H1 (cell line): ENCODE results near the gene MRPL4. TPM values are rescaled to one million over a fixed set of nuclear protein-coding genes. Genes with fewer than 3 reads are reported as not detected.

Experiments
- CTCF ChIA-PET: fragments of 300-600 bp; sonication (Branson Sonifier 250); formaldehyde crosslinking; loops from one replicate; lab custom pipeline; 2021; ENCODE audit not compliant: partially characterized antibody; lab: Charles Lee
- POLR2A ChIA-PET: fragments of 300-600 bp; sonication (Branson Sonifier 250); formaldehyde crosslinking; loops from one replicate; lab custom pipeline; 2021; ENCODE audit warnings: inconsistent platforms; ENCODE audit not compliant: partially characterized antibody; lab: Charles Lee
- DNase-seq, 2 experiments: peaks; one replicate each; pipeline versions ENCODE4 v3.0.0 to v3.0.0-alpha.2; 2010 to 2022; ENCODE audit warnings: low spot score in 2 of 2, low read depth in 1 of 2, mixed read lengths in 1 of 2
- FAIRE-seq: peaks from 2 replicates; lab custom pipeline; 2011; peaks lifted over from hg19 to GRCh38; lab: Jason Lieb, UNC
- H2AFZ ChIP-seq: 2 replicates; pipeline ENCODE4 v1.8.1; 2012; ENCODE audit warnings: low read length, inconsistent platforms
- H2AK5ac ChIP-seq: 2 replicates; pipeline ENCODE4 v1.6.1; 2013; ENCODE audit warnings: low read depth, low read length
- H2BK120ac ChIP-seq: replicated peaks from 2 replicates; pipeline ENCODE3; 2013; ENCODE audit warnings: low read depth, low read length, inconsistent platforms
- H2BK12ac ChIP-seq: 2 replicates; pipeline ENCODE4 v1.6.1; 2013; ENCODE audit warnings: low read depth, low read length
- H2BK15ac ChIP-seq: 2 replicates; pipeline ENCODE4 v1.6.1; 2013; ENCODE audit warnings: low read length
- H2BK20ac ChIP-seq: 2 replicates; pipeline ENCODE4 v1.6.1; 2013; ENCODE audit warnings: low read length
- H2BK5ac ChIP-seq: 2 replicates; pipeline ENCODE4 v1.6.1; 2013; ENCODE audit warnings: low read depth, low read length
- H3K14ac ChIP-seq: 2 replicates; pipeline ENCODE4 v1.6.1; 2013; ENCODE audit warnings: inconsistent platforms; ENCODE audit not compliant: insufficient read length
- H3K18ac ChIP-seq: 2 replicates; pipeline ENCODE4 v1.6.1; 2013; ENCODE audit warnings: low read length; ENCODE audit errors: extremely low read depth
- H3K23ac ChIP-seq: 2 replicates; pipeline ENCODE4 v1.6.1; 2013; ENCODE audit warnings: inconsistent platforms; ENCODE audit not compliant: insufficient read length
- H3K23me2 ChIP-seq: 2 replicates; pipeline ENCODE4 v1.6.1; 2013; ENCODE audit warnings: low read depth, low read length
- H3K27ac ChIP-seq: 2 replicates; pipeline ENCODE4 v1.6.1; 2011; ENCODE audit warnings: low read depth, low read length, inconsistent platforms
- H3K27me3 ChIP-seq, 4 experiments: replicated peaks in 1 of 4; 1 replicate in 1 of 4; 2 replicates in 3 of 4; pipeline versions ENCODE4 v1.6.1 to v1.8.1; 2011 to 2013; ENCODE audit warnings: low read length in 3 of 4, mild to moderate bottlenecking in 3 of 4, inconsistent platforms in 2 of 4, mixed read lengths in 2 of 4, moderate library complexity in 1 of 4; ENCODE audit not compliant: control insufficient read depth in 3 of 4, insufficient read depth in 3 of 4; ENCODE audit errors: extremely low read depth in 1 of 4
- H3K36me3 ChIP-seq, 4 experiments: 2 replicates each; pipeline versions ENCODE4 v1.6.1 to v1.8.1; 2011 to 2013; ENCODE audit warnings: mild to moderate bottlenecking in 4 of 4, low read length in 3 of 4, moderate library complexity in 2 of 4, control low read depth in 1 of 4, inconsistent platforms in 1 of 4; ENCODE audit not compliant: insufficient read depth in 4 of 4, control insufficient read depth in 2 of 4
- H3K4ac ChIP-seq: replicated peaks from 2 replicates; pipeline ENCODE3; 2013; ENCODE audit warnings: low read length, low read depth, mixed read lengths, inconsistent platforms; ENCODE audit not compliant: insufficient read length
- H3K4me1 ChIP-seq, 4 experiments: replicated peaks in 1 of 4; 1 replicate in 1 of 4; 2 replicates in 3 of 4; pipeline versions ENCODE4 v1.6.1 to v1.8.1; 2011 to 2013; ENCODE audit warnings: low read length in 3 of 4, inconsistent platforms in 2 of 4, mixed read lengths in 1 of 4; ENCODE audit not compliant: insufficient read depth in 4 of 4, control insufficient read depth in 3 of 4
- H3K4me2 ChIP-seq, 2 experiments: 2 replicates each; pipeline versions ENCODE4 v1.6.1 to v1.8.1; 2011 to 2013; ENCODE audit warnings: low read depth in 2 of 2, low read length in 2 of 2, control low read depth in 1 of 2, inconsistent platforms in 1 of 2, mild to moderate bottlenecking in 1 of 2; ENCODE audit not compliant: insufficient read depth in 1 of 2
- H3K4me3 ChIP-seq, 4 experiments: fragments of 200-600, 300-600 bp in 1 of 4; sonication (generic), shearing (Covaris generic), sonication (Bioruptor Twin) in 1 of 4; 2 replicates each; pipeline versions ENCODE4 v1.5.1 to v1.8.1; 2011 to 2016; ENCODE audit warnings: low read length in 4 of 4, low read depth in 3 of 4, control low read depth in 2 of 4, inconsistent platforms in 2 of 4, mild to moderate bottlenecking in 2 of 4, mixed read lengths in 1 of 4, moderate library complexity in 1 of 4; ENCODE audit not compliant: insufficient read depth in 2 of 4; ENCODE audit errors: extremely low read depth in 1 of 4
- H3K56ac ChIP-seq: replicated peaks from 2 replicates; pipeline ENCODE3; 2013; ENCODE audit warnings: low read depth, mild to moderate bottlenecking, mixed read lengths, low read length, inconsistent platforms; ENCODE audit not compliant: insufficient read length
- H3K79me1 ChIP-seq: 2 replicates; pipeline ENCODE4 v1.6.1; 2013; ENCODE audit warnings: low read depth, low read length, control low read depth
- H3K79me2 ChIP-seq, 2 experiments: 2 replicates each; pipeline versions ENCODE4 v1.6.1 to v1.8.1; 2012 to 2013; ENCODE audit warnings: low read length in 2 of 2, mild to moderate bottlenecking in 2 of 2, inconsistent platforms in 1 of 2; ENCODE audit not compliant: insufficient read depth in 2 of 2, control insufficient read depth in 1 of 2
- H3K9ac ChIP-seq, 4 experiments: replicated peaks in 1 of 4; 1 replicate in 1 of 4; 2 replicates in 3 of 4; pipeline versions ENCODE4 v1.6.1 to v1.8.1; 2011 to 2013; ENCODE audit warnings: low read depth in 3 of 4, low read length in 3 of 4, control low read depth in 2 of 4, mild to moderate bottlenecking in 2 of 4, moderate library complexity in 2 of 4, inconsistent platforms in 1 of 4; ENCODE audit errors: extremely low read depth in 1 of 4
- H3K9me3 ChIP-seq, 2 experiments: 2 replicates each; pipeline versions ENCODE4 v1.6.1 to v1.8.1; 2012 to 2013; ENCODE audit warnings: mild to moderate bottlenecking in 2 of 2, moderate library complexity in 2 of 2, control low read depth in 1 of 2, inconsistent platforms in 1 of 2, low read depth in 1 of 2, low read length in 1 of 2, mixed read lengths in 1 of 2; ENCODE audit not compliant: insufficient read depth in 2 of 2
- H4K20me1 ChIP-seq, 2 experiments: replicated peaks in 1 of 2; 2 replicates each; pipeline versions ENCODE3 to v1.8.1; 2011 to 2013; ENCODE audit warnings: inconsistent platforms in 2 of 2, low read length in 2 of 2, mild to moderate bottlenecking in 1 of 2; ENCODE audit not compliant: insufficient read depth in 2 of 2, control insufficient read depth in 1 of 2
- H4K5ac ChIP-seq: 2 replicates; pipeline ENCODE4 v1.6.1; 2013; ENCODE audit warnings: low read length, low read depth, mixed read lengths, inconsistent platforms; ENCODE audit not compliant: insufficient read length
- H4K8ac ChIP-seq: 2 replicates; pipeline ENCODE4 v1.8.0; 2013; ENCODE audit warnings: mild to moderate bottlenecking, moderate library complexity, low read length, inconsistent platforms; ENCODE audit not compliant: insufficient read depth; ENCODE audit errors: extremely low read depth
- H4K91ac ChIP-seq: replicated peaks from 2 replicates; pipeline ENCODE3; 2013; ENCODE audit warnings: low read length, mixed read lengths, inconsistent platforms; ENCODE audit not compliant: insufficient read length
- ASH2L ChIP-seq: fragments of 200-600, 300-600 bp; sonication (generic); IDR thresholded peaks from one replicate; pipeline ENCODE4 v1.7.1; 2017; ENCODE audit warnings: low read length
- CBX8 ChIP-seq: fragments of 300-800, 300-1000 bp; sonication (generic); IDR thresholded peaks from 2 replicates; pipeline ENCODE4 v1.7.1; 2016; ENCODE audit warnings: low read depth, low read length, borderline replicate concordance
- KDM4A ChIP-seq: IDR thresholded peaks from one replicate; pipeline ENCODE4 v1.7.1; 2012; ENCODE audit warnings: low read depth, mild to moderate bottlenecking, moderate library complexity, low read length, inconsistent platforms; ENCODE audit not compliant: severe bottlenecking
- MAX ChIP-seq: IDR thresholded peaks from 2 replicates; pipeline ENCODE4 v1.6.1; 2012; ENCODE audit warnings: inconsistent platforms
- RBBP5 ChIP-seq: IDR thresholded peaks from 2 replicates; pipeline ENCODE4 v1.7.1; 2012; ENCODE audit warnings: low read depth, mild to moderate bottlenecking, inconsistent platforms, low read length, moderate library complexity, borderline replicate concordance
- SIN3A ChIP-seq, 2 experiments: IDR thresholded peaks in 1 of 2; conservative IDR thresholded peaks in 1 of 2; 2 replicates each; pipeline ENCODE4 v1.6.1; 2011 to 2012; ENCODE audit warnings: low read length in 2 of 2, improper control_type of control experiment in 1 of 2, low read depth in 1 of 2, mild to moderate bottlenecking in 1 of 2
- SP4 ChIP-seq: IDR thresholded peaks from 2 replicates; pipeline ENCODE4 v1.6.1; 2012; ENCODE audit warnings: low read length, inconsistent platforms
- SUZ12 ChIP-seq: fragments of 200-600 bp; sonication (generic); IDR thresholded peaks from 2 replicates; pipeline ENCODE4 v1.6.1; 2012; ENCODE audit warnings: mild to moderate bottlenecking, inconsistent platforms, low read length, moderate library complexity, mixed read lengths
- TEAD4 ChIP-seq: IDR thresholded peaks from 2 replicates; pipeline ENCODE4 v1.6.1; 2012; ENCODE audit warnings: low read depth, low read length, inconsistent platforms, mixed read lengths
- WGBS, 2 experiments: shearing (Covaris generic) in 1 of 2; methylation state at CpG; one replicate each; pipeline versions ENCODE4 v1.1.6 to v1.1.7; 2013 to 2015; ENCODE audit warnings: low lambda C conversion rate in 2 of 2, mixed read lengths in 2 of 2, inconsistent platforms in 1 of 2, low coverage in 1 of 2, missing lambda C conversion rate in 1 of 2; ENCODE audit not compliant: insufficient replicate concordance in 2 of 2, insufficient coverage in 1 of 2, insufficient read length in 1 of 2; ENCODE audit errors: extremely low coverage in 1 of 2, missing lambda C conversion rate in 1 of 2; 5-methylcytosine and 5-hydroxymethylcytosine counted together
- polyA plus RNA-seq, 7 experiments: library from polyadenylated mRNA; depleted of rRNA in 3 of 7; stranded (reverse) in 5 of 7; unstranded in 2 of 7; fragments of >200 nt in 5 of 7; fragments of 200-250 nt in 2 of 7; gene quantifications; 1 replicate in 5 of 7; 2 replicates in 1 of 7; 4 replicates in 1 of 7; pipeline versions ENCODE4 v1.2.1 to v1.2.3, GENCODE V29; 2011 to 2013; ENCODE audit warnings: missing spikeins in 2 of 7, mixed read lengths in 2 of 7
- total RNA-seq: library from RNA; stranded (reverse); fragmentation: NEBNext Ultra II Directional; extraction: Animal tissue kit (Norgen Biotek cat#: 25700); gene quantifications from 2 replicates; pipeline ENCODE4 v1.2.1, GENCODE V29; 2021

Gene MRPL4
- total and polyA plus RNA-seq, 2 of the 8 experiments (the other 6 are each of a cell fraction or from before 2014, with no cell fraction given), result 82.3 to 187 TPM

DNA sequence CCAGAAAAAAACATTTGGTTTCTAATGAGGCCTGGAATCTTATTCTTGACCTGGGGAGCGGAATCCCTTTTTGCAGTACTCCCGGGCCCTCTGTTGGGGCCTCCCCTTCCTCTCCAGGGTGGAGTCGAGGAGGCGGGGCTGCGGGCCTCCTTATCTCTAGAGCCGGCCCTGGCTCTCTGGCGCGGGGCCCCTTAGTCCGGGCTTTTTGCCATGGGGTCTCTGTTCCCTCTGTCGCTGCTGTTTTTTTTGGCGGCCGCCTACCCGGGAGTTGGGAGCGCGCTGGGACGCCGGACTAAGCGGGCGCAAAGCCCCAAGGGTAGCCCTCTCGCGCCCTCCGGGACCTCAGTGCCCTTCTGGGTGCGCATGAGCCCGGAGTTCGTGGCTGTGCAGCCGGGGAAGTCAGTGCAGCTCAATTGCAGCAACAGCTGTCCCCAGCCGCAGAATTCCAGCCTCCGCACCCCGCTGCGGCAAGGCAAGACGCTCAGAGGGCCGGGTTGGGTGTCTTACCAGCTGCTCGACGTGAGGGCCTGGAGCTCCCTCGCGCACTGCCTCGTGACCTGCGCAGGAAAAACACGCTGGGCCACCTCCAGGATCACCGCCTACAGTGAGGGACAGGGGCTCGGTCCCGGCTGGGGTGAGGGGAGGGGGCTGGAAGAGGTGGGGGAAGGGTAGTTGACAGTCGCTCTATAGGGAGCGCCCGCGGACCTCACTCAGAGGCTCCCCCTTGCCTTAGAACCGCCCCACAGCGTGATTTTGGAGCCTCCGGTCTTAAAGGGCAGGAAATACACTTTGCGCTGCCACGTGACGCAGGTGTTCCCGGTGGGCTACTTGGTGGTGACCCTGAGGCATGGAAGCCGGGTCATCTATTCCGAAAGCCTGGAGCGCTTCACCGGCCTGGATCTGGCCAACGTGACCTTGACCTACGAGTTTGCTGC lies 35.1 kb downstream of the MRPL4 start, which contains the start of gene ICAM4:
Gene ICAM4, plus strand, starts transcription at position 153 of the 935 bp plus-strand sequence. Its CDS starts 58 bp downstream, at position 211.
- 7% methylated on average over 47 of the region's 59 CpGs; no CpG with 5 or more reads in 1 of the 2 experiments for WGBS, 2 experiments
- no peak within 1 kb of the TSS; the same call in 1 of the 2 replicates for H2AK5ac ChIP-seq
- H2BK12ac ChIP-seq, result peak within 1 kb of the TSS; percentile 50; the same call in 1 of the 2 replicates
- H2BK20ac ChIP-seq, result 0 out of 2 replicates have a peak within 1 kb of the TSS, but pooled peaks have one; percentile 72
- no peak within 1 kb of the TSS for H2BK120ac ChIP-seq
- ChIA-PET POLR2A (interaction anchor here (0.7 to 3.4 kb wide), 7 partner anchors 9 to 171 kb away, joined by 3 to 16 read pairs (median 7); partner anchors contain the start of genes FDX2, ICAM1 and RAVER1), CTCF (interaction anchor here (0.7 to 11.6 kb wide), 15 partner anchors 9 to 118 kb away, joined by 3 to 94 read pairs (median 4); partner anchors contain the start of genes ICAM1 and TYK2)
- no peak within 1 kb of the TSS for H3K27ac ChIP-seq
- DNase-seq (peak in 1 of 2 experiments; percentile 80), FAIRE-seq (no peak)
- H3K79me1 ChIP-seq, result no peaks in the 10 kb centered on the region
- H3K4ac ChIP-seq, result peak within 1 kb of the TSS; percentile 19
- no peak within 1 kb of the TSS for H4K5ac ChIP-seq
- H2BK5ac ChIP-seq, result no peak within 1 kb of the TSS
- H2BK15ac ChIP-seq, result peak within 1 kb of the TSS; percentile 46; the same call in 1 of the 2 replicates
- H3K36me3 ChIP-seq, result no peaks in the 10 kb centered on the region
- peak within 1 kb of the TSS; percentile 72; the same call in 1 of the 2 replicates for H2AFZ ChIP-seq
- H4K91ac ChIP-seq, result no peak within 1 kb of the TSS
- peak within 1 kb of the TSS; percentile 30; the same call in 1 of the 2 replicates for H4K8ac ChIP-seq
- no peaks in the 10 kb centered on the region for H3K79me2 ChIP-seq
- peaks cover 0 to 38% (median 21%) of the 10 kb centered on the region in 4 experiments; a peak in 6 of 7 replicates for H3K4me1 ChIP-seq
- peaks cover 0 to 11% of the 10 kb centered on the region in 2 experiments for H4K20me1 ChIP-seq
- no peak within 1 kb of the TSS for H3K56ac ChIP-seq
- H3K27me3 ChIP-seq, result peaks cover 33 to 53% (median 44%) of the 10 kb centered on the region in 4 experiments
- no peak within 1 kb of the TSS; a peak in 2 of 7 replicates for H3K9ac ChIP-seq
- no peak within 1 kb of the TSS for H3K23ac ChIP-seq
- H3K23me2 ChIP-seq, result peaks cover 24% of the 10 kb centered on the region; the same call in 1 of the 2 replicates
- H3K9me3 ChIP-seq, result no peaks in the 10 kb centered on the region
- peak within 1 kb of the TSS; percentile 20 to 63 (median 34) for H3K4me3 ChIP-seq
- no peak within 1 kb of the TSS for H3K14ac ChIP-seq
- peak within 1 kb of the TSS; percentile 81 to 85 for H3K4me2 ChIP-seq
- H3K18ac ChIP-seq, result no peak within 1 kb of the TSS; the same call in 1 of the 2 replicates
- TF ChIP-seq ASH2L, result peak; percentile 71
- TF ChIP-seq CBX8, result no peak
- TF ChIP-seq RBBP5, result peak; percentile 49; the same call in 1 of the 2 replicates
- peak; percentile 86 for TF ChIP-seq MAX
- 0 out of 2 replicates have a peak, but pooled peaks have one; percentile 58 for TF ChIP-seq TEAD4
- TF ChIP-seq SP4, result 0 out of 2 replicates have a peak, but pooled peaks have one; percentile 22
- TF ChIP-seq SUZ12, result peak; percentile 57; the same call in 1 of the 2 replicates
- TF ChIP-seq KDM4A, result peak; percentile 78
- TF ChIP-seq SIN3A (conservative IDR thresholded peaks at IDR 0.05 in 1 of 2, IDR thresholded peaks at IDR 0.05 in 1 of 2; ENCODE audit: low read depth in 1 of 2, low read length in 2 of 2), result peak in 1 of 2 experiments; percentile 19; a peak in 1 of 4 replicates
